Pulmonary artery endothelial cell (primary cell): ENCODE results near the gene DTX2. TPM values are rescaled to one million over a fixed set of nuclear protein-coding genes. Genes with fewer than 3 reads are reported as not detected.
"Not testable (repeated sequence)": the region's sequence is repeated elsewhere in the genome, so short reads cannot be mapped to it uniquely, and the experiment has no call there.

Experiments used
- DNase-seq: peaks from one replicate; pipeline ENCODE4 v3.0.0-alpha.2; 2011; ENCODE audit warnings: low read depth, low spot score
- total RNA-seq: library from RNA; depleted of rRNA; stranded (reverse); fragments of >200 nt; gene quantifications from 2 replicates; pipeline ENCODE4 v1.2.3, GENCODE V29; 2014

DTX2 gene
- 4.6 and 5.1 TPM in 2 replicates for total RNA-seq

GRCh38 chr7:76461464-76462101 is at the start of gene DTX2:
Gene DTX2 (plus strand): TSS chr7:76461709. CDS start chr7:76480510, 18,801 bp downstream.
- not testable (repeated sequence) for DNase-seq

GRCh38 chr7:76412249-76412648 is 49.3 kb upstream of the DTX2 start:
- DNase-seq, result no peak

DNA sequence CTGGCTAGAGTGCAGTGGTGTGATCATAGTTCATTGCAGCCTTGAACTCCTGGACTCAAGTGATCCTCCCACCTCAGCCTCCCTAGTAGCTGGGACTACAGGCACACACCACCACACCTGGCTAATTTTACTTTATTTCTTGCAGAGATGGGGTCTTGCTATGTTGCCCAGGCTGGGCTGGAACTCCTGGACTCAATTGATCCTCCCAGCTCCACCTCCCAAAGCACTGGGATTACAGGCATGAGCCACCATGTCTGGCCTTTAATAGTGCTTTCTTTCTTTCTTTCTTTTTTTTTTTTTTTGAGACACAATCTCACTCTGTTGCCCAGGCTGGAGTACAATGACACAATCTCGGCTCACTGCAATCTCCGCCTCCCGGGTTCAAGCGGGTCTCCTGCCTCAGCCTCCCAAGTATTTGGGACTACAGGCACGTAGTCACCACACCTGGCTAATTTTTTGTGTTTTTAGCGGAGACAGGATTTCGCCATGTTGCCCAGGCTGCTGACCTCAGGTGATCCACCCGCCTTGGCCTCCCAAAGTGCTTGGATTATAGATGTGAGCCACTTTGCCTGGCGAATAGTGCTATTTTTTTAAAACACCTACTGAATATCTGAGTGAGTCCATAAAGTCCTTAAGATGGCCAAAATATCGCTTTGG is 43.7 kb upstream of the DTX2 start:
- not testable (repeated sequence) for DNase-seq

- peak; percentile 52 for DNase-seq
Observed at GRCh38 chr7:76421097-76421496, 40.4 kb upstream of the DTX2 start.

DNA sequence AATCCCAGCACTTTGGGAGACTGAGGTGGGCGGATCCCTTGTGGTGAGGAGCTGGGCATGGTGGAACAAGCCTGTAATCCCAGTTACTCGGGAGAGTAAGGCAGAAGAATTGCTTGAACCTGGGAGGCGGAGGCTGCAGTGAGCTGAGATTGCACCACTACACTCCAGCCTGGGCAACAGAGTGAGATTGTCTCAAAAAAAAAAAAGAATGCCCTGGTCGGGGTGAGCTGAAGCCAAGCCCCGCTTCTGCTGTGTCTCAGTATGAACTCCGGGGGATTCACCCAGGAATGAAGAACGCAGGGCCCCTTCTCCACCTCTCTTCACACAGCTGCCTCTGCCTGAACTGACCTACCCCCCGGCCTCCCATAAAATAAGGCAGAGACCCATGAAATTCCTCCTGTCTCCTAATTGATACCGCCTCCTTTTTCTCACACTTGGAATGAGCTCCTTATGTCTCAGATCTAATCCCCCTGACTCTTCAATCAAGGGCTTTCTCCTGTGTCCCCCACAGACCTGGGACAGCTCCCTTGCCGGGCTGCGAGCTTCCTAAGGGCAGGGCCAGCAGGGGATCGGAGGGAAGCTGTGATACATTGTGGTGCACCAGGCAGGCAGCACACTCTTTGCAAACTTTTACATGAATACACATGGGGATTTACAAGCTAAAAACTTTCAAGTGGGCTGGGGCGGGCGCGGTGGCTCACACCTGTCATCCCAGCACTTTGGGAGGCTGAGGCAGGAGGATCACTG is 37.7 kb upstream of the DTX2 start:
- no peak for DNase-seq

- DNase-seq, result no peak
Observed at GRCh38 chr7:76424413-76425111, 36.9 kb upstream of the DTX2 start, which contains the start of gene ZP3. Gene ZP3 (plus strand): TSS chr7:76424950. CDS start chr7:76424965, 15 bp downstream.

DNA sequence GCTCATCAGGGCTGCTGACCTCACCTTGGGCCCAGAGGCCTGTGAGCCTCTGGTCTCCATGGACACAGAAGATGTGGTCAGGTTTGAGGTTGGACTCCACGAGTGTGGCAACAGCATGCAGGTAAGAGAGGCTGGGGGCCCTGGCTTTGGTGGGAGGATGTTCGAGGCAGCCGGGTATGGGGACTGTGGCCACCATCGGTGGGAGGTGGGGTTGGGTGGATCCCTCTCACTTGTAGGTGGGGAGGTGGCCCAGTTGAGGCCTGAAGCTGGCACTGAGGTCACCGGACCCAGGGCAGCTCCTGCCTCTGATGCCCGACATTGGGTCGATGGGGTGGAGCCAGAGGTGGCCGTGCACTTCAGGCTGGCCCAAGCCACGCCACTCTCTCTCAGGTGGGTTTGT is 36.4 kb upstream of the DTX2 start:
- DNase-seq, result no peak

- DNase-seq, result not testable (repeated sequence)
Observed at GRCh38 chr7:76425558-76425957, 36.0 kb upstream of the DTX2 start.

GRCh38 chr7:76426246-76426645 is 35.3 kb upstream of the DTX2 start:
- DNase-seq, result no peak

- no peak for DNase-seq
Observed at GRCh38 chr7:76427635-76428034, 33.9 kb upstream of the DTX2 start.

GRCh38 chr7:76428149-76428823 is 33.2 kb upstream of the DTX2 start:
- DNase-seq, result no peak

DNA sequence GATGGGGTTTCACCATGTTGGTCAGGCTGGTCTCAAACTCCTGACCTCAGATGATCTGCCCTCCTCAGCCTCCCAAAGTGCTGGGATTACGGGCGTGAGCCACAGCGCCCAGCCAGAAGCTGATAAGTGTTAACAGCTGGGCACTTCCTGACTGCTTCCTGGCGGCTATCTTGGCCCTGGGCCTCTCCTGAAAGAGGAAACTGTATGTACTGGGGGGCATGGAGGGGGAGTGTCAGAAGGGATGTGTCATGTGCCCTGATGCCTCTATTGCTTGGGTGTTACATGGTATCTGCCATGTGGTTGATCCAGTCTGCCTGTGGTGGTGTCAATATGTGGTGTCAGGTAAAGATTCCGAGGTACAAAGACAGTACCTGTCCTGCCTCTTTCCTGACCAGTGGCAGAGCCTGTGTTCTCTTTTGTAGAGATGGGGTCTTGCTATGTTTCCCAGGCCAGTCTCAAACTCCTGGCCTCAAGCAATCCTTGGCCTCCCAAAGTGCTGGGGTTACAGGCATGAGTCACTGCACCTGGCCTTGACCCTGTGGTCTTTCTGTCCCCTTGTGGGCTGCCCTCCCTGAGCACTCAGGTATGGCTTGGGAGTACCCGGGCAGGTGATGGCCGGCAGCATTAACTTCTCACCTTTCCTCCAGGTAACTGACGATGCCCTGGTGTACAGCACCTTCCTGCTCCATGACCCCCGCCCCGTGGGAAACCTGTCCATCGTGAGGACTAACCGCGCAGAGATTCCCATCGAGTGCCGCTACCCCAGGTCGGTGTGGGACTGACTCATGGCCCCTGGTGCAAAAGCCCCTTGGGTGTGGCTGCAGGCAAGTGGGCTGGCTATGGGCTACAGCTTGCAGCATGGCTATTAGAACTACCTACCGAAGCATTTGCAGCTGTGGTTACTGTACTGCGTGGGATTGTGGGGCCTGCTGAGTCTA is 32.4 kb upstream of the DTX2 start:
- DNase-seq, result no peak

- no peak for DNase-seq
Observed at GRCh38 chr7:76430211-76430610, 31.3 kb upstream of the DTX2 start.

DNA sequence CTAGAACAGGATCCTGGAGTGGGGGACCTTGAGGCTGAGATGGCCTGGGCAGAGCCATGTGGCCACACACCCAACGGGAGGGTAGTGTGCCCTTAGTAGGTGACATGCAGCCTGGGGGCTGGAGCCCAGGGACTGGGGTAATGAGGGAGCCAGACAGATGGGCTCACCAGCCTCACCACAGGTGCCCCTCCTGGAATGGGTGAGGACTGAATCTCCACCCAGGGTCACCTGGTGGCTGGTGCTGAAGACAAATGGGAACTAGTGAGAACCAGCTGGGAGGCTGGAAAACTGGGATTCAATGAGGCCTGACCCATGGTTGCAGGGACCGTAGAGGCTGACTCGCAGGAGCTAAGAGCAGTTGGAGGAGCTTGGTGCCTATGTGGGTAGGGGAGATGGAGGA is 30.7 kb upstream of the DTX2 start:
- DNase-seq, result no peak

DNA sequence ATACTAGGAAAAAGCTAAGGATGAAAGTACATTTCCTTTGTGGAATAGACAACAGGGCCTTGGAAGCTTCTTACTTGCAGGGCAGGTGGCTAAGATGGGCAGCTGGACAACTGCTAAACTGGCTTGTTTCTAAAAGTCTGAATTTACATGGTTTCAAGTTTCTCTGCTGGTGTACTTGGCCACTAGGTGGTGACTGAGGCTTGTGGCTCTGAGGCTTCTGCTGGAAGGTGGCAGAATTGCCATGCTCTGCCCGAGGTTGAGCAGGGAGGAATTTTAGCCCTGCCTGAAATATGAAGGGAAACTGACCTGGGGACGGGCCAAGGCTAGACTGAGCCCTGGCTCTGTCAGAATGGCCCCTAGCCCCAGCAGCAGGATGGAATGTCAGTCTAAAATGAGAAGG is 23.6 kb upstream of the DTX2 start:
- DNase-seq, result peak; percentile 55

- DNase-seq, result not testable (repeated sequence)
Observed at GRCh38 chr7:76439120-76439888, 22.2 kb upstream of the DTX2 start.

DNA sequence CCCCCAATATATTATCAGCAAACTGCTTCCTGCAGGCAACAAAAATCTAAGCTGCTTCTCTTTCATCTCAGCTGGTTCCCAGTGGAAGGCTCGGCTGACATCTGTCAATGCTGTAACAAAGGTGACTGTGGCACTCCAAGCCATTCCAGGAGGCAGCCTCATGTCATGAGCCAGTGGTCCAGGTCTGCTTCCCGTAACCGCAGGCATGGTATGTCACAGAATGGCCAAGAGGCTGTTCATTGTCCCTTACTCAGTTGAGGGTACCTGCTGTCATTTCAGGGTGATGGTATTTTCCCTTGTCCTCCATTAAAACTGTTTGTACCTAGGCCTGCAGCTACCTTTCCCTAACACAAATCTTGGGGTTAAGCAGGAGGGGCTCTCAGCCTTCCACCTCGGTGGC is 21.1 kb upstream of the DTX2 start:
- not testable (repeated sequence) for DNase-seq

- DNase-seq, result not testable (repeated sequence)
Observed at GRCh38 chr7:76441792-76442191, 19.7 kb upstream of the DTX2 start.
